Esophagus muscularis mucosa (tissue), 4 donors: ENCODE measurements around the gene FDXR. TPM values are rescaled to one million over a fixed set of nuclear protein-coding genes. Genes with fewer than 3 reads are reported as not detected.

Experiments
- DNase-seq: peaks from one replicate; pipeline ENCODE4 v3.0.0-alpha.2; 2017; ENCODE audit errors: extremely low spot score
- H3K27ac ChIP-seq, 4 donors: fragments of 200-600 bp; sonication (generic); replicated peaks in 1 of 4; 1 replicate in 3 of 4; 2 replicates in 1 of 4; pipeline ENCODE4 v1.5.1; 2016 to 2019; ENCODE audit warnings: mild to moderate bottlenecking in 1 of 4
- H3K27me3 ChIP-seq, 4 donors: fragments of 200-600 bp; sonication (generic); one replicate each; pipeline versions ENCODE4 v1.5.1 to v1.6.0; 2016 to 2019
- H3K36me3 ChIP-seq, 4 donors: fragments of 200-600 bp; sonication (generic); one replicate each; pipeline ENCODE4 v1.5.1; 2016 to 2019
- H3K4me1 ChIP-seq, 4 donors: fragments of 200-600 bp; sonication (generic); one replicate each; pipeline ENCODE4 v1.5.1; 2016 to 2019
- H3K4me3 ChIP-seq, 4 donors: fragments of 200-600 bp; sonication (generic); 1 replicate in 2 of 4; 2 replicates in 2 of 4; pipeline ENCODE4 v1.5.1; 2016 to 2019; ENCODE audit warnings: mild to moderate bottlenecking in 4 of 4, moderate library complexity in 1 of 4
- H3K9me3 ChIP-seq, 4 donors: fragments of 200-600 bp; sonication (generic); 1 replicate in 3 of 4; 2 replicates in 1 of 4; pipeline ENCODE4 v1.5.1; 2016 to 2019
- CTCF ChIP-seq, 3 experiments: fragments of 200-600 bp in 2 of 3; fragments of 450-650 bp in 1 of 3; sonication (generic) in 2 of 3; IDR thresholded peaks; one replicate each; pipeline ENCODE4 v1.5.1; 2017 to 2019; ENCODE audit warnings: antibody characterized with exemption in 3 of 3, mild to moderate bottlenecking in 2 of 3, moderate library complexity in 1 of 3
- EP300 ChIP-seq: sonication (generic); formaldehyde crosslinking; IDR thresholded peaks from one replicate; pipeline ENCODE4 v1.6.1; 2017; ENCODE audit warnings: antibody characterized with exemption
- POLR2A ChIP-seq: fragments of 450-650 bp; IDR thresholded peaks from one replicate; pipeline ENCODE4 v1.6.1; 2017; ENCODE audit warnings: antibody characterized with exemption, moderate library complexity, mild to moderate bottlenecking, low read depth
- POLR2AphosphoS5 ChIP-seq, 2 donors: sonication (generic); formaldehyde crosslinking; IDR thresholded peaks; one replicate each; pipeline ENCODE4 v1.6.1; 2017; ENCODE audit warnings: antibody characterized with exemption in 2 of 2
- WGBS: methylation state at CpG from one replicate; pipeline ENCODE4 v1.1.5; 2018; 5-methylcytosine and 5-hydroxymethylcytosine counted together
- intact Hi-C: fragments of 100-400 bp; cut with DNase I; formaldehyde crosslinking; loops from one replicate; pipeline ENCODE4 v1.15.1; 2023
- total RNA-seq, 4 donors: library from RNA; depleted of rRNA; stranded (reverse); fragments of >200 nt; gene quantifications; one replicate each; pipeline versions ENCODE4 v1.1.0 to v1.2.1, GENCODE V29; 2016

The FDXR gene
- total RNA-seq, 4 donors from 2014 or later: 4.9 to 10.6 (median 7.0) TPM

- Histone ChIP-seq H3K36me3 (no peaks in the 10 kb centered on the region), H3K9me3 (no peaks in the 10 kb centered on the region), H3K4me1 (peaks cover 7 to 16% (median 13%) of the 10 kb centered on the region in 4 donors), H3K4me3 (peak overlapping the region in 1 of 4 donors; percentile 44), H3K27me3 (peaks cover 0 to 92% (median 28%) of the 10 kb centered on the region in 4 donors), H3K27ac (no peak overlapping the region)
- WGBS: 69% methylated on average over 19 of the region's 20 CpGs
- intact Hi-C loops: no loop called here
- no peak for DNase-seq
- no peak for TF ChIP-seq EP300
- TF ChIP-seq POLR2AphosphoS5 (IDR thresholded peaks at IDR 0.05): no peak
- TF ChIP-seq CTCF (IDR thresholded peaks at IDR 0.05): no peak
- TF ChIP-seq POLR2A: no peak
Measured at GRCh38 chr17:74892013-74892841, 19.4 kb upstream of the FDXR start.

- Histone ChIP-seq H3K9me3 (no peaks in the 10 kb centered on the region), H3K36me3 (no peaks in the 10 kb centered on the region), H3K27ac (no peak overlapping the region), H3K4me3 (no peak overlapping the region), H3K4me1 (peaks cover 7 to 16% (median 13%) of the 10 kb centered on the region in 4 donors), H3K27me3 (peaks cover 0 to 86% (median 28%) of the 10 kb centered on the region in 4 donors)
- intact Hi-C loops: no loop called here
- TF ChIP-seq POLR2A (no peak), CTCF (IDR thresholded peaks at IDR 0.05) (no peak), POLR2AphosphoS5 (IDR thresholded peaks at IDR 0.05) (no peak), EP300 (no peak)
- 91% methylated on average over 7 of the region's 7 CpGs for WGBS
- no peak for DNase-seq
Measured at GRCh38 chr17:74890554-74890953, 17.8 kb upstream of the FDXR start.

- no peak for DNase-seq
- 65% methylated on average over 13 of the region's 13 CpGs for WGBS
- intact Hi-C loops: no loop called here
- H3K27me3 ChIP-seq: peaks cover 0 to 79% (median 13%) of the 10 kb centered on the region in 4 donors
- H3K27ac ChIP-seq: no peak overlapping the region
- H3K4me3 ChIP-seq: no peak overlapping the region
- peaks cover 4 to 10% (median 8%) of the 10 kb centered on the region in 4 donors for H3K4me1 ChIP-seq
- H3K9me3 ChIP-seq: no peaks in the 10 kb centered on the region
- TF ChIP-seq POLR2A: no peak
- no peak for TF ChIP-seq POLR2AphosphoS5 (IDR thresholded peaks at IDR 0.05)
- no peak for TF ChIP-seq EP300
- TF ChIP-seq CTCF (IDR thresholded peaks at IDR 0.05): no peak
- H3K36me3 ChIP-seq: no peaks in the 10 kb centered on the region
Measured at GRCh38 chr17:74888469-74888868, 15.7 kb upstream of the FDXR start.

GRCh38 chr17:74883241-74883745, 10.5 kb upstream of the FDXR start:
- no peak for DNase-seq
- H3K36me3 ChIP-seq: no peaks in the 10 kb centered on the region
- peaks cover 0 to 2% (median under 1%) of the 10 kb centered on the region in 4 donors for H3K4me1 ChIP-seq
- H3K27ac ChIP-seq: no peak overlapping the region
- no peak overlapping the region for H3K4me3 ChIP-seq
- 67% methylated on average over 15 of the region's 15 CpGs for WGBS
- no peaks in the 10 kb centered on the region for H3K9me3 ChIP-seq
- intact Hi-C loops: no loop called here
- TF ChIP-seq POLR2AphosphoS5 (IDR thresholded peaks at IDR 0.05) (no peak), EP300 (no peak), POLR2A (no peak), CTCF (IDR thresholded peaks at IDR 0.05) (no peak)
- peaks cover 0 to 78% (median 0%) of the 10 kb centered on the region in 4 donors for H3K27me3 ChIP-seq
